K562 (cell line): ENCODE data around the gene ASB15. TPM values are rescaled to one million over a fixed set of nuclear protein-coding genes. Genes with fewer than 3 reads are reported as not detected.

Experiments used
- FOXK2 ChIP-seq, 2 experiments: fragments of 450-650 bp; IDR thresholded peaks in 1 of 2; conservative IDR thresholded peaks in 1 of 2; 2 replicates each; pipeline ENCODE4 v1.6.1; 2016; ENCODE audit warnings: low read depth in 2 of 2, mild to moderate bottlenecking in 1 of 2
- KLF13 ChIP-seq: fragments of 450-650 bp; IDR thresholded peaks from 2 replicates; pipeline ENCODE4 v1.6.1; 2016; ENCODE audit warnings: missing genetic modification characterization, low read depth, mild to moderate bottlenecking, missing compliant biosample characterization, moderate library complexity, borderline replicate concordance
- MAFF ChIP-seq: IDR thresholded peaks from 2 replicates; pipeline ENCODE4 v1.6.1; 2012; ENCODE audit warnings: low read length, improper control_type of control experiment
- MEF2D ChIP-seq: conservative IDR thresholded peaks from 2 replicates; pipeline ENCODE4 v1.6.1; 2016; ENCODE audit warnings: low read depth, missing genetic modification characterization, missing compliant biosample characterization
- POLR2B ChIP-seq: fragments of 450-650 bp; IDR thresholded peaks from 2 replicates; pipeline ENCODE4 v1.6.1; 2018; ENCODE audit warnings: low read depth; ENCODE audit not compliant: partially characterized antibody
- PTRF ChIP-seq: fragments of 450-650 bp; IDR thresholded peaks from 2 replicates; pipeline ENCODE4 v1.6.1; 2016; ENCODE audit warnings: mild to moderate bottlenecking, missing genetic modification characterization, missing compliant biosample characterization
- SAFB2 ChIP-seq: fragments of 200-400 bp; formaldehyde crosslinking; IDR thresholded peaks from 2 replicates; pipeline ENCODE4 v1.6.1; 2018; ENCODE audit warnings: borderline replicate concordance, low read length, low read depth, moderate library complexity; ENCODE audit not compliant: severe bottlenecking
- TARDBP ChIP-seq: fragments of 450-650 bp; IDR thresholded peaks from 2 replicates; pipeline ENCODE4 v1.6.1; 2016
- ZFP91 ChIP-seq: sonication (generic); formaldehyde crosslinking; IDR thresholded peaks from 2 replicates; pipeline ENCODE4 v1.8.0; 2022; ENCODE audit warnings: mild to moderate bottlenecking, missing genetic modification reagents
- ZNF184 ChIP-seq: sonication (generic); formaldehyde crosslinking; IDR thresholded peaks from 2 replicates; pipeline ENCODE4 v1.5.0; 2020; ENCODE audit warnings: missing genetic modification reagents
- ZNF583 ChIP-seq: fragments of 250-450 bp; sonication (Bioruptor Pico); IDR thresholded peaks from 2 replicates; pipeline ENCODE4 v1.4.0; 2020
- ZNF639 ChIP-seq, 2 experiments: fragments of 200-800 bp in 1 of 2; sonication (Bioruptor generic) in 1 of 2; sonication (generic) in 1 of 2; formaldehyde crosslinking in 1 of 2; IDR thresholded peaks in 1 of 2; conservative IDR thresholded peaks in 1 of 2; 2 replicates each; pipeline versions ENCODE4 v1.5.0 to v1.6.1; 2016 to 2020; ENCODE audit warnings: missing compliant biosample characterization in 1 of 2, missing genetic modification characterization in 1 of 2, missing genetic modification reagents in 1 of 2
- ZNF707 ChIP-seq: fragments of 250-450 bp; sonication (Bioruptor Pico); conservative IDR thresholded peaks from 2 replicates; pipeline ENCODE4 v1.8.0; 2022; ENCODE audit warnings: inconsistent platforms, mild to moderate bottlenecking, moderate library complexity
- ZNF785 ChIP-seq: fragments of 250-450 bp; sonication (Bioruptor Pico); IDR thresholded peaks from 2 replicates; pipeline ENCODE4 v1.4.0; 2020; ENCODE audit warnings: mild to moderate bottlenecking
- polyA plus RNA-seq, 8 experiments: library from polyadenylated mRNA; depleted of rRNA in 4 of 8; stranded (reverse) in 5 of 8; unstranded in 3 of 8; fragments of >200 nt; fragmentation: Nextera tagmentation in 2 of 8; fragmentation: Illumina TruSeq in 1 of 8; extraction: Ambion mirVana in 2 of 8; extraction: Trizol in 1 of 8; gene quantifications; 2 replicates each; pipeline versions ENCODE4 v1.2.1 to v1.2.3, GENCODE V29; 2011 to 2014; ENCODE audit warnings: inconsistent platforms in 1 of 8, missing spikeins in 1 of 8
- total RNA-seq, 7 experiments: library from RNA; depleted of rRNA in 6 of 7; stranded (reverse); fragments of >200 nt in 6 of 7; fragmentation: Illumina TruSeq in 2 of 7; extraction: Trizol in 2 of 7; gene quantifications; 2 replicates each; pipeline versions ENCODE4 v1.2.1 to v1.2.3, GENCODE V29; 2011 to 2021; ENCODE audit warnings: low replicate concordance in 1 of 7
- TF ChIP-seq, protein P1 (sequence below): fragments of 200-800 bp; sonication (Bioruptor generic); IDR thresholded peaks from 2 replicates; pipeline ENCODE4 v1.6.1; 2017; ENCODE audit warnings: missing genetic modification characterization, missing compliant biosample characterization
- TF ChIP-seq, protein P2 (sequence below): fragments of 450-650 bp; IDR thresholded peaks from 2 replicates; pipeline ENCODE4 v1.6.1; 2016; ENCODE audit warnings: borderline replicate concordance
- TF ChIP-seq, protein P3 (sequence below), 2 experiments: fragments of 450-650 bp in 1 of 2; IDR thresholded peaks; 2 replicates each; pipeline ENCODE4 v1.6.1; 2011 to 2017; ENCODE audit warnings: low read depth in 2 of 2, antibody characterized with exemption in 1 of 2, borderline replicate concordance in 1 of 2, low read length in 1 of 2, mild to moderate bottlenecking in 1 of 2, mixed read lengths in 1 of 2; ENCODE audit not compliant: control insufficient read depth in 1 of 2

ASB15 gene
- total and polyA plus RNA-seq, 9 of the 15 experiments (the other 6 are each of a cell fraction or from before 2014, with no cell fraction given), result 0.03 to 0.14 (median 0.04) TPM; not detected in 3

DNA sequence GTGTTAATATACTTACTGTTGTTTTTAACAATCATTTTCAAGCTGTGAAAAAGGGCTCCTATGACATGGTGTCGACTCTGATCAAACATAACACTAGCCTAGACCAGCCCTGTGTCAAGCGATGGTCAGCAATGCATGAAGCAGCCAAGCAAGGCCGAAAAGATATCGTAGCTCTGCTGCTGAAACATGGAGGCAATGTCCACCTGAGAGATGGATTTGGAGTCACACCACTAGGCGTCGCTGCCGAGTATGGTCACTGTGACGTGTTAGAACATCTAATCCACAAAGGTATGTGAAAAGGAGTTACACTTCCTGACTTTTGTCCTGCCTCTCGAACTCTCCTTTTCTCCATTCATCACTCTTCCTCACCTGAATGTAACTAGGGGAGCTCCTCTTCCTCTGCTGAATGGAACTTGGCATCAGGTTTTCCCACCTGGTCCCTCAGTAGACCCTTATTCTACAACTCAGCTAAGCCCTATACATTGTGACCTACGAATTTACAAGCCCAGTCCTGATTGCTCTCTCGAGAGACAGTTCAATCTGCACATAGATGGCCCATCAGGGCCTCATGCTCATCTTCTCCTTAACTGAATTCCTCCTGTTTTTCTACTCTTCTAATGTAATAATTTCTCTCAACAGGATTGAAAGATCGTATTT, 23.0 kb downstream of the ASB15 start (continued):
- no peak for TF ChIP-seq ZNF639 (CRISPR knock-in tag; conservative IDR thresholded peaks at IDR 0.05 in 1 of 2, IDR thresholded peaks at IDR 0.05 in 1 of 2)
- TF ChIP-seq MAFF, result no peak
- no peak for TF ChIP-seq ZNF785 (CRISPR knock-in tag)
- TF ChIP-seq POLR2B, result no peak
- no peak for TF ChIP-seq ZNF707 (CRISPR knock-in tag)
- no peak; the same call in 1 of the 2 replicates for TF ChIP-seq ZFP91
- TF ChIP-seq, protein P1, sequence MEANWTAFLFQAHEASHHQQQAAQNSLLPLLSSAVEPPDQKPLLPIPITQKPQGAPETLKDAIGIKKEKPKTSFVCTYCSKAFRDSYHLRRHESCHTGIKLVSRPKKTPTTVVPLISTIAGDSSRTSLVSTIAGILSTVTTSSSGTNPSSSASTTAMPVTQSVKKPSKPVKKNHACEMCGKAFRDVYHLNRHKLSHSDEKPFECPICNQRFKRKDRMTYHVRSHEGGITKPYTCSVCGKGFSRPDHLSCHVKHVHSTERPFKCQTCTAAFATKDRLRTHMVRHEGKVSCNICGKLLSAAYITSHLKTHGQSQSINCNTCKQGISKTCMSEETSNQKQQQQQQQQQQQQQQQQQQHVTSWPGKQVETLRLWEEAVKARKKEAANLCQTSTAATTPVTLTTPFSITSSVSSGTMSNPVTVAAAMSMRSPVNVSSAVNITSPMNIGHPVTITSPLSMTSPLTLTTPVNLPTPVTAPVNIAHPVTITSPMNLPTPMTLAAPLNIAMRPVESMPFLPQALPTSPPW (CRISPR knock-in tag), result no peak; the same call in 1 of the 2 replicates
- no peak for TF ChIP-seq SAFB2
- TF ChIP-seq FOXK2 (conservative IDR thresholded peaks at IDR 0.05 in 1 of 2, IDR thresholded peaks at IDR 0.05 in 1 of 2; ENCODE audit: low read depth in 2 of 2), result no peak
- TF ChIP-seq PTRF (tag), result no peak
- TF ChIP-seq, protein P2, sequence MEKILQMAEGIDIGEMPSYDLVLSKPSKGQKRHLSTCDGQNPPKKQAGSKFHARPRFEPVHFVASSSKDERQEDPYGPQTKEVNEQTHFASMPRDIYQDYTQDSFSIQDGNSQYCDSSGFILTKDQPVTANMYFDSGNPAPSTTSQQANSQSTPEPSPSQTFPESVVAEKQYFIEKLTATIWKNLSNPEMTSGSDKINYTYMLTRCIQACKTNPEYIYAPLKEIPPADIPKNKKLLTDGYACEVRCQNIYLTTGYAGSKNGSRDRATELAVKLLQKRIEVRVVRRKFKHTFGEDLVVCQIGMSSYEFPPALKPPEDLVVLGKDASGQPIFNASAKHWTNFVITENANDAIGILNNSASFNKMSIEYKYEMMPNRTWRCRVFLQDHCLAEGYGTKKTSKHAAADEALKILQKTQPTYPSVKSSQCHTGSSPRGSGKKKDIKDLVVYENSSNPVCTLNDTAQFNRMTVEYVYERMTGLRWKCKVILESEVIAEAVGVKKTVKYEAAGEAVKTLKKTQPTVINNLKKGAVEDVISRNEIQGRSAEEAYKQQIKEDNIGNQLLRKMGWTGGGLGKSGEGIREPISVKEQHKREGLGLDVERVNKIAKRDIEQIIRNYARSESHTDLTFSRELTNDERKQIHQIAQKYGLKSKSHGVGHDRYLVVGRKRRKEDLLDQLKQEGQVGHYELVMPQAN, result no peak
- TF ChIP-seq ZNF184 (CRISPR knock-in tag), result no peak
- no peak for TF ChIP-seq ZNF583
- no peak for TF ChIP-seq MEF2D
- TF ChIP-seq, protein P3, sequence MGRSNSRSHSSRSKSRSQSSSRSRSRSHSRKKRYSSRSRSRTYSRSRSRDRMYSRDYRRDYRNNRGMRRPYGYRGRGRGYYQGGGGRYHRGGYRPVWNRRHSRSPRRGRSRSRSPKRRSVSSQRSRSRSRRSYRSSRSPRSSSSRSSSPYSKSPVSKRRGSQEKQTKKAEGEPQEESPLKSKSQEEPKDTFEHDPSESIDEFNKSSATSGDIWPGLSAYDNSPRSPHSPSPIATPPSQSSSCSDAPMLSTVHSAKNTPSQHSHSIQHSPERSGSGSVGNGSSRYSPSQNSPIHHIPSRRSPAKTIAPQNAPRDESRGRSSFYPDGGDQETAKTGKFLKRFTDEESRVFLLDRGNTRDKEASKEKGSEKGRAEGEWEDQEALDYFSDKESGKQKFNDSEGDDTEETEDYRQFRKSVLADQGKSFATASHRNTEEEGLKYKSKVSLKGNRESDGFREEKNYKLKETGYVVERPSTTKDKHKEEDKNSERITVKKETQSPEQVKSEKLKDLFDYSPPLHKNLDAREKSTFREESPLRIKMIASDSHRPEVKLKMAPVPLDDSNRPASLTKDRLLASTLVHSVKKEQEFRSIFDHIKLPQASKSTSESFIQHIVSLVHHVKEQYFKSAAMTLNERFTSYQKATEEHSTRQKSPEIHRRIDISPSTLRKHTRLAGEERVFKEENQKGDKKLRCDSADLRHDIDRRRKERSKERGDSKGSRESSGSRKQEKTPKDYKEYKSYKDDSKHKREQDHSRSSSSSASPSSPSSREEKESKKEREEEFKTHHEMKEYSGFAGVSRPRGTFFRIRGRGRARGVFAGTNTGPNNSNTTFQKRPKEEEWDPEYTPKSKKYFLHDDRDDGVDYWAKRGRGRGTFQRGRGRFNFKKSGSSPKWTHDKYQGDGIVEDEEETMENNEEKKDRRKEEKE (IDR thresholded peaks at IDR 0.05; ENCODE audit: borderline replicate concordance in 1 of 2, control insufficient read depth in 1 of 2, low read depth in 2 of 2, low read length in 1 of 2), result no peak
- no peak for TF ChIP-seq TARDBP
- no peak for TF ChIP-seq KLF13 (tag)
